ENCODE measurements around the gene NEGR1. TPM values are rescaled to one million over a fixed set of nuclear protein-coding genes. Genes with fewer than 3 reads are reported as not detected.

NEGR1 gene
- total and polyA plus RNA-seq, 2 experiments from 2014 or later = 1.0 to 2.8 TPM

DNA sequence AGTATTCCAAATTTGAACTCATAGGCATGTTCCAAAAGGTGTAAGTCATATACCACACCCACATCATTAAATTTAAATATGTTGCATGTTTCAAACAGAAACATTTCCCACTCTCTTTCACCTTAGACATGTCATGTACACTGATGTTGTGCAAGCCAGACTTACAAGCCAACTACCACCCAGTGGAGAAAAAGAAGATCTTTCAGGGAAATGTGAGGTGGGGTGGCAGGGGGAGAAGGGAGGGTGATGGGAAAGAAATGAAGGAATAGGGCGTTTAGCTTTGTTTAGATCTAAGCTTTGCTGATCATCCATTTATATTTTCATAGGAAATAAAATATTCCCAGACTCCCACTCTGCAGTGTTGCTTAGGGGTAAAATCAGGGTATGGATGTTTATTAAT lies 1.6 kb downstream of the NEGR1 start:
- Histone ChIP-seq H3K4me2 (peak overlapping the region; percentile 92), H3K79me2 (no peaks in the 10 kb centered on the region), H4K20me1 (ENCODE audit: insufficient read depth, poor library complexity, severe bottlenecking) (no peaks in the 10 kb centered on the region), H2AFZ (no peak overlapping the region), H3K9me3 (ENCODE audit: low read depth) (no peaks in the 10 kb centered on the region), H3K4me3 (no peak overlapping the region), H3K36me3 (replicated peaks; ENCODE audit: insufficient read depth, low read depth) (no peaks in the 10 kb centered on the region), H3K4me1 (ENCODE audit: insufficient read depth) (no peaks in the 10 kb centered on the region), H3K27ac (no peak overlapping the region), H3K9me2 (replicated peaks; ENCODE audit: insufficient read depth) (no peaks in the 10 kb centered on the region), H3K27me3 (peaks cover 34% of the 10 kb centered on the region)
- TF ChIP-seq EZH2phosphoT487 (IDR thresholded peaks at IDR 0.05; ENCODE audit: low read depth, severe bottlenecking, unreplicated experiment) (no peak), EZH2 (IDR thresholded peaks at IDR 0.05; ENCODE audit: borderline replicate concordance) (no peak)
- DNase-seq (ENCODE audit: low spot score) = no peak
- 31% methylated on average over 1 of the region's 1 CpG for WGBS (ENCODE audit: low lambda C conversion rate, missing lambda C conversion rate)

DNA sequence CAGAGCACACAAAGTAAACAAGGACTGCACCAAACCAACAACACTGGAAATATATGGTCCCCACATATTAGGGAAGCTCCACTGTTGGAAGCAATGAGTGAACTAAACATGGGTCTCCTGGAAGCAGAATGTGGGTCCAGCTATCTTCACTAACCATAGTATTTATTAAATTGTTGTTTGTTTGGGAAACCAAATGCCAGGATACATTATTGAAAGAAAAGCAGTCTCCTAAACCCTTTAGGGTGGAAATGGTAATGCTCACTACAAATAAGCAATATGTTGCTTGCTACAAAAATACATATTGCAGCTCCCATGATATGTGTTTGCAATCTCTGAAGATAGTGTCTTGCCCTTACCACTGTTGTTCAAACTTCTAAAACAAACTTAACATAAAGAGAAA lies 2.2 kb downstream of the NEGR1 start:
- Histone ChIP-seq H3K4me2 (no peak overlapping the region), H2AFZ (no peak overlapping the region), H3K79me2 (no peaks in the 10 kb centered on the region), H3K4me3 (no peak overlapping the region), H3K36me3 (replicated peaks; ENCODE audit: insufficient read depth, low read depth) (no peaks in the 10 kb centered on the region), H3K9me3 (ENCODE audit: low read depth) (no peaks in the 10 kb centered on the region), H3K27ac (no peak overlapping the region), H4K20me1 (ENCODE audit: insufficient read depth, poor library complexity, severe bottlenecking) (no peaks in the 10 kb centered on the region), H3K4me1 (ENCODE audit: insufficient read depth) (no peaks in the 10 kb centered on the region), H3K9me2 (replicated peaks; ENCODE audit: insufficient read depth) (no peaks in the 10 kb centered on the region), H3K27me3 (peaks cover 28% of the 10 kb centered on the region)
- TF ChIP-seq, protein P1, sequence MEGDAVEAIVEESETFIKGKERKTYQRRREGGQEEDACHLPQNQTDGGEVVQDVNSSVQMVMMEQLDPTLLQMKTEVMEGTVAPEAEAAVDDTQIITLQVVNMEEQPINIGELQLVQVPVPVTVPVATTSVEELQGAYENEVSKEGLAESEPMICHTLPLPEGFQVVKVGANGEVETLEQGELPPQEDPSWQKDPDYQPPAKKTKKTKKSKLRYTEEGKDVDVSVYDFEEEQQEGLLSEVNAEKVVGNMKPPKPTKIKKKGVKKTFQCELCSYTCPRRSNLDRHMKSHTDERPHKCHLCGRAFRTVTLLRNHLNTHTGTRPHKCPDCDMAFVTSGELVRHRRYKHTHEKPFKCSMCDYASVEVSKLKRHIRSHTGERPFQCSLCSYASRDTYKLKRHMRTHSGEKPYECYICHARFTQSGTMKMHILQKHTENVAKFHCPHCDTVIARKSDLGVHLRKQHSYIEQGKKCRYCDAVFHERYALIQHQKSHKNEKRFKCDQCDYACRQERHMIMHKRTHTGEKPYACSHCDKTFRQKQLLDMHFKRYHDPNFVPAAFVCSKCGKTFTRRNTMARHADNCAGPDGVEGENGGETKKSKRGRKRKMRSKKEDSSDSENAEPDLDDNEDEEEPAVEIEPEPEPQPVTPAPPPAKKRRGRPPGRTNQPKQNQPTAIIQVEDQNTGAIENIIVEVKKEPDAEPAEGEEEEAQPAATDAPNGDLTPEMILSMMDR (IDR thresholded peaks at IDR 0.05; ENCODE audit: poor library complexity) = no peak
- TF ChIP-seq EZH2phosphoT487 (IDR thresholded peaks at IDR 0.05; ENCODE audit: low read depth, severe bottlenecking, unreplicated experiment) (no peak), EZH2 (IDR thresholded peaks at IDR 0.05; ENCODE audit: borderline replicate concordance) (no peak)
- DNase-seq (ENCODE audit: low spot score) = no peak

DNA sequence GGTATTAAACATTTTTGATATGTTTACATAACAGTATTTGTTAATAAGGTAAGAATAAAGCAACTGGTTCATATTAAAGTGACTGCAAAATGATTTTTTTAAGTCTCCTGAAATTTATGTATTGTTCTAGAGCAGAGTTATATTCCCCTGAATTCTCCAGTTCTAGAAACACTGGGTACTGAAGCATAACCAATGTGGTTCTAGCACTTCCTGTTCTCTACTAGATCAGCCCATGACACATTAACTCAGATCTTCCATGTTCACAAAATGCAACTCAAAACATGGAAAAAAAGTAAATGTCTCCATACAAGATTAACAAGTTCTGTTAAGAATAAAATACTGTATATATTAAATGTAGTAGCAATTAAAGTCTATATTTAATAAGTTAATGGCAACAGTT lies 3.9 kb downstream of the NEGR1 start:
- no peak overlapping the region for H3K4me2 ChIP-seq
- no peaks in the 10 kb centered on the region for H3K9me3 ChIP-seq (ENCODE audit: low read depth)
- no peaks in the 10 kb centered on the region for H3K4me1 ChIP-seq (ENCODE audit: insufficient read depth)
- no peak overlapping the region for H3K4me3 ChIP-seq
- H3K27ac ChIP-seq = no peak overlapping the region
- peaks cover 24% of the 10 kb centered on the region for H3K27me3 ChIP-seq
- H3K9me2 ChIP-seq (replicated peaks; ENCODE audit: insufficient read depth) = no peaks in the 10 kb centered on the region
- no peak for DNase-seq (ENCODE audit: low spot score)
- no peaks in the 10 kb centered on the region for H4K20me1 ChIP-seq (ENCODE audit: insufficient read depth, poor library complexity, severe bottlenecking)
- no peaks in the 10 kb centered on the region for H3K36me3 ChIP-seq (replicated peaks; ENCODE audit: insufficient read depth, low read depth)
- TF ChIP-seq, protein P1 (IDR thresholded peaks at IDR 0.05; ENCODE audit: poor library complexity) = no peak
- TF ChIP-seq EZH2 (IDR thresholded peaks at IDR 0.05; ENCODE audit: borderline replicate concordance) (no peak), EZH2phosphoT487 (IDR thresholded peaks at IDR 0.05; ENCODE audit: low read depth, severe bottlenecking, unreplicated experiment) (no peak)
- no peak overlapping the region for H2AFZ ChIP-seq
- no peaks in the 10 kb centered on the region for H3K79me2 ChIP-seq

DNA sequence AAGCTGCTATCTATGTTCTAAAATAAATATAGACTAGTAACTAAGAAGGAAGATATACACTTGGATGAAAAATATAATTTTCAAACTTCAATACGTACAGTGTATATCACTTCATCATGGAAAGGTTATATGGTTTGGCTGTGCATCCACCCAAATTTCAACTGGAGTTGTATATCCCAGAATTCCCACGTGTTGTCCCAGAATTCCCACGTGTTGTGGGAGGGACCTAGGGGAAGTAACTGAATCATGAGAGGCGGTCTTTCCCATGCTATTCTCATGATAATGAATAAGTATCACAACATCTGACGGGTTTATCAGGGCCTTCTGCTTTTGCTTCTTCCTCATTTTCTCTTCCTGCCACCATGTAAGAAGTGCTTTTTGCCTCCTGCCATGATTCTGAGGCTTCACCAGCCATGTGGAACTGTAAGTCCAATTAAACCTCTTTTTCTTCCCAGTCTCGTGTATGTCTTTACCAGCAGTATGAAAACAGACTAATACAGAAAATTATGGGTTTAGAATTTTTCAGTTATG lies 10.7 kb downstream of the NEGR1 start:
- no peak overlapping the region for H3K4me2 ChIP-seq
- H3K9me2 ChIP-seq (replicated peaks; ENCODE audit: insufficient read depth) = no peaks in the 10 kb centered on the region
- H3K4me3 ChIP-seq = no peak overlapping the region
- TF ChIP-seq, protein P1 (IDR thresholded peaks at IDR 0.05; ENCODE audit: poor library complexity) = no peak
- TF ChIP-seq EZH2 (IDR thresholded peaks at IDR 0.05; ENCODE audit: borderline replicate concordance) = no peak
- no peak for TF ChIP-seq EZH2phosphoT487 (IDR thresholded peaks at IDR 0.05; ENCODE audit: low read depth, severe bottlenecking, unreplicated experiment)
- no peaks in the 10 kb centered on the region for H3K9me3 ChIP-seq (ENCODE audit: low read depth)
- no peaks in the 10 kb centered on the region for H3K4me1 ChIP-seq (ENCODE audit: insufficient read depth)
- H2AFZ ChIP-seq = no peak overlapping the region
- H4K20me1 ChIP-seq (ENCODE audit: insufficient read depth, poor library complexity, severe bottlenecking) = no peaks in the 10 kb centered on the region
- H3K36me3 ChIP-seq (replicated peaks; ENCODE audit: insufficient read depth, low read depth) = no peaks in the 10 kb centered on the region
- no peaks in the 10 kb centered on the region for H3K79me2 ChIP-seq
- 76% methylated on average over 6 of the region's 6 CpGs for WGBS (ENCODE audit: low lambda C conversion rate, missing lambda C conversion rate)
- no peaks in the 10 kb centered on the region for H3K27me3 ChIP-seq
- H3K27ac ChIP-seq = no peak overlapping the region
- no peak for DNase-seq (ENCODE audit: low spot score)

Data from hepatocyte (in vitro differentiated cells).